ENCODE data around the gene GRM1.

DNA sequence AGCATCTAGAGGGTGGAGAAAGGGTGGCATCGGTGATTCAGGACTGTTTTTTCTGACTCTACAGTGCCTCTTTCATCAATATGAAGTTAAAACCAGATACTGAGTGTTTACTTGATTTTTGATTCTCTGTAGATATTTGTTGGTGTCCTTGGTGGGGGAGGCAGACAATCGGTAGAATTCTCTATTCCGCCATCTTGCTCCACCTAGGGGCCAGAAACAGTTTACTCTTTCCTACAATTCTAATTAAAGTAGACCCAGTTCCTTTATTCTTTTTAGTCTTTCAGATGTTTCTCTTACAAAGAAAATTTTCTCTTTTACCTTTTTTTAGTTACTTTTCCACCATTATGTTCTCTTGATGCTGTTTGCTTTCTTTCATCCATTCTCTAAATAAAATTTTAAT lies 352.6 kb downstream of the GRM1 start:
- TF ChIP-seq, protein P1, sequence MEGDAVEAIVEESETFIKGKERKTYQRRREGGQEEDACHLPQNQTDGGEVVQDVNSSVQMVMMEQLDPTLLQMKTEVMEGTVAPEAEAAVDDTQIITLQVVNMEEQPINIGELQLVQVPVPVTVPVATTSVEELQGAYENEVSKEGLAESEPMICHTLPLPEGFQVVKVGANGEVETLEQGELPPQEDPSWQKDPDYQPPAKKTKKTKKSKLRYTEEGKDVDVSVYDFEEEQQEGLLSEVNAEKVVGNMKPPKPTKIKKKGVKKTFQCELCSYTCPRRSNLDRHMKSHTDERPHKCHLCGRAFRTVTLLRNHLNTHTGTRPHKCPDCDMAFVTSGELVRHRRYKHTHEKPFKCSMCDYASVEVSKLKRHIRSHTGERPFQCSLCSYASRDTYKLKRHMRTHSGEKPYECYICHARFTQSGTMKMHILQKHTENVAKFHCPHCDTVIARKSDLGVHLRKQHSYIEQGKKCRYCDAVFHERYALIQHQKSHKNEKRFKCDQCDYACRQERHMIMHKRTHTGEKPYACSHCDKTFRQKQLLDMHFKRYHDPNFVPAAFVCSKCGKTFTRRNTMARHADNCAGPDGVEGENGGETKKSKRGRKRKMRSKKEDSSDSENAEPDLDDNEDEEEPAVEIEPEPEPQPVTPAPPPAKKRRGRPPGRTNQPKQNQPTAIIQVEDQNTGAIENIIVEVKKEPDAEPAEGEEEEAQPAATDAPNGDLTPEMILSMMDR (IDR thresholded peaks at IDR 0.05; ENCODE audit: low read depth, low read length, poor library complexity, severe bottlenecking): peak; percentile 14
- no peak for TF ChIP-seq EZH2phosphoT487 (IDR thresholded peaks at IDR 0.05; ENCODE audit: borderline replicate concordance, low read length)

Measured in DOHH2 (cell line).